Glomerular endothelial cell (primary cell): ENCODE measurements around the gene OR52E2. TPM values are rescaled to one million over a fixed set of nuclear protein-coding genes. Genes with fewer than 3 reads are reported as not detected.
"Not testable (repeated sequence)": the region's sequence is repeated elsewhere in the genome, so short reads cannot be mapped to it uniquely, and the experiment has no call there.

Source experiments
- DNase-seq: peaks from one replicate; pipeline ENCODE4 v3.0.0-alpha.2; 2011; ENCODE audit warnings: low read depth, low spot score; ENCODE audit errors: extremely low read depth
- total RNA-seq: library from RNA; depleted of rRNA; stranded (reverse); fragments of >200 nt; gene quantifications from 2 replicates; pipeline ENCODE4 v1.2.3, GENCODE V29; 2015

The OR52E2 gene
- not detected in 2 replicates for total RNA-seq

DNA sequence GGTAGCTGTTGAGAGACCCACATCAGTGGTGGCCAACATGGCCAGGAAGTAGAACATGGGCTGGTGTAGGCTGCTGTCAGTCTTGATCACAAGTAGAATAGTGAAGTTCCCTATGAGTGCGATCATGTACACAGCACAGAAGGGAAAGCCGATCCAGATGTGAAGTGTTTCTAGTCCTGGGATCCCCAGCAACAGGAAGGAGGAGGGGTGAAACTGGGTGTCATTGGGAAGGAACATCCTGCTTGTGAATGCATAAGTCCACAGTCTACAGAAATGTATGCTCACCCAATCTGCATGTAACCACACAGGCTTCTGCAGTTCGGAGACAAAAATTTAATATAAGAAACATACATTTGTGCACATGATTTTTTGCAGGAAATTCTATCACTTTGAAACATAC lies at the start of gene OR52E2:
Gene OR52E2, minus strand, starts transcription at position 237 of the 400 bp plus-strand sequence. Its CDS starts 0 bp downstream, at position 237.
- DNase-seq = no peak

GRCh38 chr11:5107285-5107684 lies 47.9 kb upstream of the OR52E2 start:
- no peak for DNase-seq

GRCh38 chr11:5103066-5103465 lies 43.6 kb upstream of the OR52E2 start:
- no peak for DNase-seq

GRCh38 chr11:5102246-5102645 lies 42.8 kb upstream of the OR52E2 start:
- no peak for DNase-seq

- DNase-seq = no peak
These were observed 36.6 kb upstream of the OR52E2 start for GRCh38 chr11:5096011-5096410.

GRCh38 chr11:5092821-5093585 lies 33.6 kb upstream of the OR52E2 start:
- no peak for DNase-seq

DNA sequence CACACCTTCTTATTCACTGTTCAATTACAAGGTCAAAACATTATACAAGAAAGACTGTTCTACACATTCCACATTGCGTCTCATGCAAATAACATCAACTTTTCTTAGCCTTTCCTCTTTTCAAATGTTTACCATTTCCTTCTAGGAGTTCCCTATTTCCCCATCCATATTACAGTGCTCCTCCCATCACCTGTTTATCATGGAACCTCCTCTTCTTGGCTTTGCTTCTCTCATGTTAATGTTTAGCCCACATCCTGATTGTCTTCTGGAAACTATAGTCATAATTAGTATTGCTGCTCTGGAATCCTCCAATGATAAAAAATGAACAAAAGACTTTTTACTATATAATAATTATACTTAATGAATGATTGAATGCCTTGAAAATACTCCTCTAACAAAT lies 31.2 kb upstream of the OR52E2 start:
- DNase-seq = no peak

GRCh38 chr11:5088556-5088955 lies 29.1 kb upstream of the OR52E2 start:
- DNase-seq = no peak

GRCh38 chr11:5083602-5084001 lies 24.2 kb upstream of the OR52E2 start:
- no peak for DNase-seq

GRCh38 chr11:5081405-5081804 lies 22.0 kb upstream of the OR52E2 start:
- no peak for DNase-seq

DNA sequence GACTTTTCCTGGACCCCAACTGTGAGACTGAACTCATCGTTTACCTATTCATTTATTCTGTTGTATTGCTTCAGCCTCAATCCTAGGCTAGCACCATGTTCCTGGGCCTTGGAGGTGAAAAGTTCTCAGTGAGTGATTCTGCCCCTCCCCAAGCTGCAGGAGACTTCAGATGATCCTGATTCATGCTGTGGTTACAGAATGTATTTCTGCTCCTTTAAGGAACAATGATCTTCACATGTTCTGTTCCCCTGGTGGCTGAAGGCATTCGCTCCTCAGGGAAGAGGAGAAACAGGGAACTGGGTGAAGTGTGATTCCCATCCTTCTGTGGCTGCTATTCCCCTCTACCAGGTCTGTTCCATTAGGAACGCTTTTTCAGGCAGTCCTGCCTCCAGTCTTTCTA lies 12.4 kb upstream of the OR52E2 start:
- DNase-seq = no peak

DNA sequence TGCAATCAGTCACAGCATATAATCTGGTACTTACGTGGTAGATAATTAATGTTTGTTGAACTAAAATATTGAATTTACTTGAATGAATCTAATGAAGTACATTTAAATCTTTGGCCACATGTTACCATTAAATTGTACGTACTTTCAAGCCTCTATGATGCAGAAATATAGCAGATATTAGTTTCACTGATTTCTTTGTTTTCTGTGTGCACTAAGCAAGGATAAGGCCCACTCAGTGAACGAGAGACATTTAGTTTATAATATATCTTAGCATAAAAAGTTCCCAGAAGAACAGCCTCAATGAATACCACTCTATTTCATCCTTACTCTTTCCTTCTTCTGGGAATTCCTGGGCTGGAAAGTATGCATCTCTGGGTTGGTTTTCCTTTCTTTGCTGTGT lies 9.8 kb upstream of the OR52E2 start, which contains the start of gene OR52E1:
Gene OR52E1, plus strand, starts transcription at position 301 of the 400 bp plus-strand sequence.
- no peak for DNase-seq

DNA sequence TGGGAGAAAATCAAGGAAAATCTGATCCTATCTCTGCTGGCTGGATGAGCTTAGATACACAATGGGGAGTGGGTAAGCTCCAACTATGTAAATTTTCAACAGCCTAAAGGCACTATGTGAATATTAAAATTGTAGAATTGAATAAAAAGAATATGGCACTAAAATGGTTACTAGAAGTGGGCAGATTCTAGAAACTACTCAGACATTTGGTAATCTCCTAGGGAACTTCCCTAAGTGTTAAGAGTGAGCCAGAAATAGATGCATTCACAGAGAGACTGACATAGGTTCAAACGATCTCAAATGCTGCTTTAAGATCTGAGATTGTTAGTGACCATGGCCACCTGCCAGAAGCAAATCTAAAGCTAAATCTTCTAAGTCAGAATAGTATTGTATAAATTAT lies 5.6 kb upstream of the OR52E2 start:
- no peak for DNase-seq

DNA sequence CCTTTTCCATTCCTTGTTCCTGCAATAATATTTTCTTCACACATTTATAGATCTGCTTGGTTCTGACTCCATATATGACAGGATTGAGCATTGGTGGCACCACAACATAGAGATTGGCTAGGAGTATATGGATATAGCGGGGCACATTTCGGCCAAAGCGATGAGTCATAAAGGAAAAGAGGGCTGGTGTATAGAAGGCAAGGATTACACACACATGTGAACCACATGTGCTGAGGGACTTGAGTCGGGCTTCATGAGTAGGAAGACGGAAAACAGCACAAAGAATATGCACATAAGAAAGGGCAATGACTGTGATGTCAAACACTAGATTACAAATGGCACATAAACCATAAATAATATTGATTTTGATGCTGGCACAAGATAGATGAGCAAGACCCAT lies 748 bp downstream of the OR52E2 start:
- DNase-seq = not testable (repeated sequence)

DNA sequence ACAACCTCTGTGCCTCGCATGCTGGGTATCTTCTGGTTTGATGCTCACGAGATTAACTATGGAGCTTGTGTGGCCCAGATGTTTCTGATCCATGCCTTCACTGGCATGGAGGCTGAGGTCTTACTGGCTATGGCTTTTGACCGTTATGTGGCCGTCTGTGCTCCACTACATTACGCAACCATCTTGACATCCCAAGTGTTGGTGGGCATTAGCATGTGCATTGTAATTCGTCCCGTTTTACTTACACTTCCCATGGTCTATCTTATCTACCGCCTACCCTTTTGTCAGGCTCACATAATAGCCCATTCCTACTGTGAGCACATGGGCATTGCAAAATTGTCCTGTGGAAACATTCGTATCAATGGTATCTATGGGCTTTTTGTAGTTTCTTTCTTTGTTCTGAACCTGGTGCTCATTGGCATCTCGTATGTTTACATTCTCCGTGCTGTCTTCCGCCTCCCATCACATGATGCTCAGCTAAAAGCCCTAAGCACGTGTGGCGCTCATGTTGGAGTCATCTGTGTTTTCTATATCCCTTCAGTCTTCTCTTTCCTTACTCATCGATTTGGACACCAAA lies 12.6 kb downstream of the OR52E2 start:
- DNase-seq = no peak

- no peak for DNase-seq
These were observed 13.2 kb downstream of the OR52E2 start, which contains the start of gene OR52J3 for GRCh38 chr11:5046226-5046625. OR52J3 (plus strand) TSS chr11:5046526; CDS start chr11:5046526, 0 bp downstream.

DNA sequence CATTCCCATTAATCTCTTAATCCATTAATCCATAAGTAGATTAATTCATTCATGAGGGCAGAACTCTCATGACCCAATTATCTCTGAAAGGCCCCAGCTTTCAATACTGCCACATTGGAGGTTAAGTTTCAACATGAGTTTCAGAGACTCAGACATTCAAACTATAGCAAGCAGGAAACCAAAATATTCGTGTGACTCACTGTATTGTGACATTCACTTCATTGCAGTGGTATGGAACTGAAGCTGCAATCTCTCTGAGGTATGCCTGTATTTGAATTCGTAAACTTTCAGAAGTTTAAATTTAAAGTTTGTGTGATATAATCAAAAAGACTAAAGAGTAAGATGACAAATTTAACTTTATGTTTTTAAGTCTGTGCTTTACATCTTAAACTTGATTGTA lies 16.0 kb downstream of the OR52E2 start:
- no peak for DNase-seq

- DNase-seq = no peak
These were observed 17.3 kb downstream of the OR52E2 start for GRCh38 chr11:5042091-5042490.

- DNase-seq = no peak
These were observed 18.6 kb downstream of the OR52E2 start for GRCh38 chr11:5040876-5041275.

DNA sequence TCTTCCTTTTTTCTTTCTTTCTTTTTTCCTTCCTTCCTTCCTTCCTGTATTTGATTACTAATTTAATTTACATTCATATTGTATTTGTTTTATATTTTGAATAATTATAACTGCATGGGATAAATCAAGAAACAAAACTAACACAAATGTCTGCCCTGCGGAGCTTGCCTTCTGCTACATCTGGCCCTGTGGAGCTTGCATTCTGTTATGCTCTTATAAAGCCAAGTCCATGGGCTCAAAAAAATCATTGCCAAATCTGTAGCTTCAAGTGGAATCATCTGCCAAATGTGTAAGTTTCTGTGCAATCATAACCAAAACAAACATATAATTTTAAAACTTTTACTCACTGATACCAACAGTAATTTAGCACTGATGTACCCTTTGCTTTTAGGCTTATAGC lies 21.1 kb downstream of the OR52E2 start:
- DNase-seq = no peak

DNA sequence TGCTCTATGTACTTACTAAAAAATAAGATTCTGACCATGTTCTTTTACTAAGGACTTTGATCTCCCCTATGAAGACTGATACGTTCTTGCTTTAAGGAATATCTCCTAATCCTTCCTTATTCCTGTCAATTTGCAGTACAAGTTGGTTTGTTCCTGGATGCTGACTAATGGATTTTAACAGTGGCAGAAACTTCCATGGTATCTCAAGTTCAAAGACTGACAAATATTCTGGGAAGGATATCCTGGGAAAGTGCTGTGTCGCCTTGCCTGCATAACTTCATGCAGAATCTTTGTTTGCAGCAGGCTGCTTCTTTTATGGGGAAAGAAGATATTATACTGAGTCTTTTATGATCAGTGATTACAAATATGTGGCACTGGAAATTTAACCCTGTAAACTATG lies 21.5 kb downstream of the OR52E2 start:
- DNase-seq = no peak

GRCh38 chr11:5036669-5037068 lies 22.8 kb downstream of the OR52E2 start:
- DNase-seq = no peak
